VCaP (cell line): ENCODE measurements around the gene RNLS.

Experiments
- H3K27ac ChIP-seq: fragments of 450-650 bp; 2 replicates; pipeline ENCODE4 v1.5.1; 2017
- TF ChIP-seq, protein P1 (sequence below): fragments of 450-650 bp; conservative IDR thresholded peaks from 2 replicates; pipeline ENCODE4 v1.5.1; 2017; ENCODE audit warnings: mild to moderate bottlenecking, moderate library complexity

Gene RNLS

DNA sequence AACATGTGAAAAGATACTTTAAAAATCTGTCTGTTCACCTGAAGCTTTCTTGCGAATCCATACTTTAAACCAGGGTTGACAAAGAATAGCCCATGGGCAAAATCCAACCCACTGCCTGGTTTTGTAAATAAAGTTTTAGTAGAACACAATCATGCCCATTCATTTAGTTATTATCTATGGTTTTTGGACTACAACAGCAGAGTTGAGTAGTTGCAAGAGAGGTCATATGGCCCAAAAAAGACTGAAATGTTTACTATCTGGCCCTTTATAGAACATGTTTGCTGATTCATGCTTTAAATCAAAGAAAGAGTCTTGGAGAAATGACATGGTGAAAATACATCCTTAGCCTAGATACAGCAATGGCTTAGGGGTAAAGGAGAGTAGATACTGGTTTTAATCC, 356.2 kb downstream of the RNLS start:
- H3K27ac ChIP-seq = no peak overlapping the region
- TF ChIP-seq, protein P1, sequence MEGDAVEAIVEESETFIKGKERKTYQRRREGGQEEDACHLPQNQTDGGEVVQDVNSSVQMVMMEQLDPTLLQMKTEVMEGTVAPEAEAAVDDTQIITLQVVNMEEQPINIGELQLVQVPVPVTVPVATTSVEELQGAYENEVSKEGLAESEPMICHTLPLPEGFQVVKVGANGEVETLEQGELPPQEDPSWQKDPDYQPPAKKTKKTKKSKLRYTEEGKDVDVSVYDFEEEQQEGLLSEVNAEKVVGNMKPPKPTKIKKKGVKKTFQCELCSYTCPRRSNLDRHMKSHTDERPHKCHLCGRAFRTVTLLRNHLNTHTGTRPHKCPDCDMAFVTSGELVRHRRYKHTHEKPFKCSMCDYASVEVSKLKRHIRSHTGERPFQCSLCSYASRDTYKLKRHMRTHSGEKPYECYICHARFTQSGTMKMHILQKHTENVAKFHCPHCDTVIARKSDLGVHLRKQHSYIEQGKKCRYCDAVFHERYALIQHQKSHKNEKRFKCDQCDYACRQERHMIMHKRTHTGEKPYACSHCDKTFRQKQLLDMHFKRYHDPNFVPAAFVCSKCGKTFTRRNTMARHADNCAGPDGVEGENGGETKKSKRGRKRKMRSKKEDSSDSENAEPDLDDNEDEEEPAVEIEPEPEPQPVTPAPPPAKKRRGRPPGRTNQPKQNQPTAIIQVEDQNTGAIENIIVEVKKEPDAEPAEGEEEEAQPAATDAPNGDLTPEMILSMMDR = no peak

DNA sequence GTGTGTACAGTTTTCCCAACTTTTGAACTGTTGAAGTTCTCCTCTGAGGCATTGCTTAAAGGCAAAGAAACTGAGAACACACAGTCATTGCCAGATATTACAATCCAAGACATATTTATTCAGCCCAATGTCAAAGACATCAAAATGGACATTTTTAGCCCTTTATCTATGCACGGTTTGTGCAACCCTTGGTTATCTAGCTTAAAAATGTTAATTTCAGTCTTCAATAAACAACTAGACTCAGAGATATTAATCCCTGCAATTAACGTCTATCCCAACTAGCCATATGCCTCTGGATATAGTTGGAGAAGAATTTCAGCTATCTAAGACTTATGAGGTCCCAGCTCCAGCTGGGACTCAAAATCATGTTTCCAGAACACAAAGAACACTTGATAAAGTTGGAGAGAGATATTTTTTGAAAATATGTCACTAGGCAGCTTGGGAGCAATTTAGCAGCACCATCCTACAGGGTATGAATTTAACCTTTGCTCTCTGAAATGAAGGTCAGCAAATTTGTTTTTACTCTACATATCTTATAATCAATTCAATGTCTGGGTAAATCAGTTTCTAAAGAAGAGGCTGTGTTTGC, 357.0 kb downstream of the RNLS start:
- TF ChIP-seq, protein P1 = no peak
- H3K27ac ChIP-seq = no peak overlapping the region
